Hair follicle dermal papilla cell (primary cell): ENCODE measurements around the gene CNDP1. TPM values are rescaled to one million over a fixed set of nuclear protein-coding genes. Genes with fewer than 3 reads are reported as not detected.

Experiments used
- total RNA-seq: library from RNA; depleted of rRNA; stranded (reverse); fragments of >200 nt; gene quantifications from 2 replicates; pipeline ENCODE4 v1.2.3, GENCODE V29; 2012

Gene CNDP1
- not detected in 2 replicates for total RNA-seq

DNA sequence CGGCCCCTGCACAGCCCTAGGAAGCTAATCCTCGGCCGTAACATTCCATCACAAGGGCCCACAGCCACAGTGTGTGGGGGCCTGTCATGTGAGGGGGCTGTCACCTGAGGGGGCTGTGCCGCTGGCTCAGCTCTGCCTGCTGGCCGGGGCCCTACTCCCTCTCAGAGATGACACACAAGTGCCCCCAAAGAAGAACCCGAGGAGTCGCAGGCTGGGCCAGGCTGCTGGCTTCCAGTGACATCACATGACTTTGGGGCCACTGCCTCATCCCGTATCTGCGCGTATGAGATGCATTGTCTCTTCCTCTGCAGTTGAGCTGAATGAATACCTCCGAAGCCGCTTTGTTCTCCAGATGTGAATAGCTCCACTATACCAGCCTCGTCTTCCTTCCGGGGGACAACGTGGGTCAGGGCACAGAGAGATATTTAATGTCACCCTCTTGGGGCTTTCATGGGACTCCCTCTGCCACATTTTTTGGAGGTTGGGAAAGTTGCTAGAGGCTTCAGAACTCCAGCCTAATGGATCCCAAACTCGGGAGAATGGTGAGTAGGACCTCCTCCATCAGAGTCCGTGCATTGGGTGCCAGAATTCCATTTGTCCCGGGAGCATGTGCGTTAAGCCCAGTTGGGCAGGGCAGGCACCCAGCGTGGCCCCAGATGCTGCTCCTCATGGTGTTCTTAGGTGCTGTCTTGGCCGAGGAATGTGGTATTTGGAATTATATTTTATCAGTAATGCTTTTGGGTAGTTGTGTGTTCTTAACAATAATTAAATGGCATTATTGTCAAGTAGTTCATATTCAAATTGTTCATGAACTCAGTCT is at the start of gene CNDP1:
TSS of gene CNDP1 (plus strand) at position 351 of the 820 bp plus-strand sequence. CDS start at position 519, 168 bp downstream.

DNA sequence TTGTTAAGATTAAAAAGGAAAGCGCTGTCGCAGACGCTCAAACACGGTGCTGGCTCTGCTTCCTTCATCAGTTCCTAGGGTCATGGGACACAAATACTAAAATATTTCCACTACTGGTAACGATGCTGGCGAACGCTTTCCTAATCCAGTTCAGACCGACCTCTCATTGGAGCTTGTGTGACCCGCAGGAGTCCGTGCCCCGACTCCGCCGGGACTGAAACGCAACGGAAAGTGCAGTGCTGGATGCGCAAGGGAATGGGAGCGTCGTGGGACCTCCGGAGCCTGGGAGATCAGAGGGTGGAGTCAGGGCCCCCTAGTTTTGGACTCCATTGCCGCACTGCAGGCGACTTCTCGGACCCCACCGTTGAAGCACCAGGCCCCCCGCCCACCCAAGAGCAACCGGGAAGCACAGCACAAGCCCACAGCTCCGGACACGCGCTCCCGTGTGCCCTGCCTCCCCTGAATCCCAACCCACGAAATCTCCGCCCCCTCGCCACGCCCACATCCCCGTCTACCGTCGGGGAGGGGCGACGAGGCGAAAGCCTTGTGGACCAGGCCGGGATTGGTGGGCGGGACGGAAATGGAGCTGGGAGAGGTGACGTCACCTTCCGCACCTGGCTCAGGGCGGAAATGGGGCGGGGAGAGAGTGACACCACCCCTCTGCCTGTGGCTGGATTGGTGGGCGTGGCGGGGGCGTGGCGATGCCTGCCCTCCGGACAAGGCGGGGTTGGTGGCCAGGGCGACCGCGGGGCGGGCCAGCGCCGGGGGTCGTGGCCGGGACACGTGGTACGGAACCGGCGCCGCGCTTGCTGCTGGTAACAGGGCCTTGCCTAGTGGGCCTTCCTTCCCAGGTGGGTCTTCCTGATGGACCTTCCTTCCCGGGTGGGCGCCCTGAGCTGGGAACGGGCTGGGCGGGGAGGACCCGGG is 38.5 kb upstream of the CNDP1 start, which contains the start of gene CNDP2:
TSS of gene CNDP2 (plus strand) at position 783 of the 927 bp plus-strand sequence. CDS start 3,611 bp downstream, outside the sequence.

DNA sequence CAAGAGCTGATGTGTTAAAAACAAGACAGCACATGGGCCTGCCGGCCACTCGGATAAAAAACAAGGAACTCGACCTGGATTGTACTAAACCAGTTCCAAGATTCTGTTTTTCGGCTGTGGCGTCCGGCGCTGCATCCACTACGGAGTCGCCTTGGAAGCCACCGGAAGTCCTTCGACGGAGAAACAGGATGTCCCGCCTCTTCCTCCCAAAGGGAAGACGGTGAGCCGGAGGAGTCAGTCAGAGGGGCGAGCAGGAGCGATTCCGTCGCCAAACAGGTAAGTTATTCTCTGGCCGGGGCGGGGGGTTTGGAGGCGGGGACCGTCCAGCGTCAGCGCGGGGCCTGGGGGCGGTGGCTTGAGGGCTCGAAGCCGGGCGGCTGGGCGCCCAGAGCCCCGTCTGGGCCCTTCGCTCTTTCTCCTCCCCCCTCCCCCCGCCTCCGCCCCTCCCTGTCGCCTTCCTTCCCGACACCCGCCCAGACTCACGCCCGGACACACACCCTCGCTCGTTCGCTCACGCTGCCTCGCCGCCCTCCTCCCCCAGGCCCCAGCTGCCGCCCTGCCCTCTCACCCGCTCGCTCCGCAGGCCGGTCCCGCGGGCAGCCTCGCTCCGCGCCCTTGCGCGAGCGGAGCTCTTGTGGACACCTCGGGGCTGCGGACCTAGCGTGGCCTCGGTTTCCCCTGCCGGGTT is 63.5 kb downstream of the CNDP1 start, which contains the start of gene ZNF407:
TSS of gene ZNF407 (plus strand) at position 209 of the 688 bp plus-strand sequence. CDS start 33,150 bp downstream, outside the sequence.

Other genes with a start within 250 kb of the CNDP1 start
- gene CYB5A, start 242.5 kb upstream of the CNDP1 start, total RNA-seq, result 51.9 and 53.9 TPM in 2 replicates
- gene C18orf63, start 218.7 kb upstream of the CNDP1 start, total RNA-seq, result not detected in 2 replicates
- not detected in 2 replicates for gene DIPK1C, start 77.2 kb upstream of the CNDP1 start, total RNA-seq
- 48.0 and 70.1 TPM in 2 replicates for gene CNDP2, start 38.1 kb upstream of the CNDP1 start, total RNA-seq
- gene ZNF407, start 63.4 kb downstream of the CNDP1 start, total RNA-seq, result 17.2 and 24.2 TPM in 2 replicates